ENCODE data around the gene HMGN3. TPM values are rescaled to one million over a fixed set of nuclear protein-coding genes. Genes with fewer than 3 reads are reported as not detected.

The HMGN3 gene
- total RNA-seq, 2 experiments from 2014 or later: 59.4 to 60.1 TPM

- Mint-ChIP-seq H3K4me3 (no peak overlapping the region), H3K9me3 (no peaks in the 10 kb centered on the region), H3K36me3 (ENCODE audit: low read depth) (no peaks in the 10 kb centered on the region), H3K27ac (no peak overlapping the region), H3K4me1 (no peaks in the 10 kb centered on the region), H3K27me3 (peaks cover 2% of the 10 kb centered on the region)
- DNase-seq: no peak
- ChIA-PET POLR2A (no interaction called here), CTCF (no interaction called here)
Observed at GRCh38 chr6:79157961-79158644, 76.4 kb downstream of the HMGN3 start.

- Mint-ChIP-seq H3K36me3 (ENCODE audit: low read depth) (no peaks in the 10 kb centered on the region), H3K27me3 (peaks cover 2% of the 10 kb centered on the region), H3K4me3 (no peak overlapping the region), H3K9me3 (no peaks in the 10 kb centered on the region), H3K27ac (no peak overlapping the region), H3K4me1 (no peaks in the 10 kb centered on the region)
- ChIA-PET CTCF (no interaction called here), POLR2A (no interaction called here)
- DNase-seq: no peak
Observed at GRCh38 chr6:79152269-79152737, 82.2 kb downstream of the HMGN3 start.

Other genes with a start within 250 kb of the HMGN3 start
- gene PHIP, start 156.4 kb downstream of the HMGN3 start, total RNA-seq: 10 to 100 TPM; 31.6 to 33.9 TPM